Measurements from ENCODE around the gene DISP2.

DNA sequence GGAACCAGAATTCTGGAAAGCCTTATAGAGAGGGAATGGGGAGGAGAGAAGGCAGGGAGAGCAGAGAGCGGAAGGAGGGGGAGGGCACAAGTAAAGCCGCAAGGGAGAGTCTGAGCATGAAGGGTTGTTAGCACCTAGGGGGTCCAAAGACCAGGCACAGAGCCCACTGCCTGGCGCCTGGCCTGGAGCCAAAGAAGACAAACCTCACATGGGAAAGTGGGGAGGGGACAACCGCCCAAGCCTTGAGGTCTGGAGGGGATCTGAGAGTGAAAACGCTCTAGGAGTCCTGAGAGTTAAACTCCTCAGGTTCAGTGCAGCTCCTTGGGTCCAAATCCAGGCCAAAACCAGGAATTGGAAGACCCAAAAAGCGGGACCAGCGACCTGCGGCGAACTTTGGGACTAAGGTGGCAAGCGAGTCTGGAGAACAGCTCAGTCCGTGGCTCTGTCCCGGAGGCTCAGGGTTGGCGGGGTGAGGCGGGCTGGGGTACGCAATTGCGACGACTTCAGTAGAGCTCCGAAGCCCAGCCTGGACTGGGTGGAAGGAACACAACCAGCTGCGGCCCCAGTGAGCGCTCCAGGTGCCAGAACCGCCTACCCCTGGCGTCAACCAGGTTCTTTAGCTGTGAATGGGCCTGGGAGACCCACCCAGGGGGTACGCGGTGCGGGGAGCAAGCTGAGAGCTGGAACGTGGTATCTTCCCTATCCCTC, 35.3 kb upstream of the DISP2 start:
- no peak for TF ChIP-seq PHF21A (IDR thresholded peaks at IDR 0.05; ENCODE audit: borderline replicate concordance, low read depth)
- no peak for TF ChIP-seq JUN (IDR thresholded peaks at IDR 0.05; ENCODE audit: borderline replicate concordance, low read depth, low read length)
- TF ChIP-seq JUN (CRISPR knock-in tag; IDR thresholded peaks at IDR 0.05; ENCODE audit: borderline replicate concordance) = no peak
- no peak for TF ChIP-seq ZNF274 (IDR thresholded peaks at IDR 0.05; ENCODE audit: borderline replicate concordance, low read depth, low read length)
- TF ChIP-seq KLF6 (CRISPR knock-in tag; IDR thresholded peaks at IDR 0.05; ENCODE audit: borderline replicate concordance) = no peak
- no peak for TF ChIP-seq MEF2A (IDR thresholded peaks at IDR 0.05; ENCODE audit: control insufficient read depth, low read depth, low read length)
- TF ChIP-seq ZC3H4 (CRISPR knock-in tag; IDR thresholded peaks at IDR 0.05; ENCODE audit: borderline replicate concordance) = no peak
- TF ChIP-seq FOSL1 (tag; conservative IDR thresholded peaks at IDR 0.05) = no peak
- no peak for TF ChIP-seq ZNF3 (CRISPR knock-in tag; IDR thresholded peaks at IDR 0.05)
- TF ChIP-seq RAD21 (CRISPR knock-in tag; conservative IDR thresholded peaks at IDR 0.05 in 1 of 2, IDR thresholded peaks at IDR 0.05 in 1 of 2) = no peak
- no peak for TF ChIP-seq U2AF2 (optimal IDR thresholded peaks at IDR 0.05; ENCODE audit: low read depth, low read length)
- no peak for TF ChIP-seq CBX5 (IDR thresholded peaks at IDR 0.05; ENCODE audit: borderline replicate concordance, low read depth)

Measured in K562 (cell line).